Panc1 (cell line): Measurements from ENCODE around the gene C16orf74.

Experiments used
- CTCF ChIP-seq: fragments of 450-650 bp; IDR thresholded peaks from 2 replicates; pipeline ENCODE4 v1.5.1; 2017; ENCODE audit warnings: mild to moderate bottlenecking
- REST ChIP-seq, 2 experiments: IDR thresholded peaks; 2 replicates each; pipeline ENCODE4 v1.6.1; 2011 to 2012; ENCODE audit warnings: low read depth in 2 of 2, control low read depth in 1 of 2, low read length in 1 of 2, mild to moderate bottlenecking in 1 of 2, moderate library complexity in 1 of 2; ENCODE audit not compliant: insufficient read depth in 1 of 2

GRCh38 chr16:85674828-85675227 is 76.1 kb downstream of the C16orf74 start:
- TF ChIP-seq REST (IDR thresholded peaks at IDR 0.05; ENCODE audit: insufficient read depth in 1 of 2, low read depth in 2 of 2, low read length in 1 of 2) (no peak), CTCF (no peak)
